GM19397 (cell line): ENCODE results near the gene MCM9.

ENCODE experiments used
- ATAC-seq: cut with Tn5 transposase; IDR thresholded peaks from one replicate; pipeline ENCODE4 v1.9.1; 2021; ENCODE audit warnings: mild to moderate bottlenecking, moderate library complexity; ENCODE audit not compliant: unreplicated experiment

Gene MCM9

GRCh38 chr6:118934461-118935330, at the start of gene MCM9:
MCM9 (minus strand) TSS chr6:118935159; CDS start chr6:118931723, 3,436 bp downstream.
- peak; percentile 95 for ATAC-seq

DNA sequence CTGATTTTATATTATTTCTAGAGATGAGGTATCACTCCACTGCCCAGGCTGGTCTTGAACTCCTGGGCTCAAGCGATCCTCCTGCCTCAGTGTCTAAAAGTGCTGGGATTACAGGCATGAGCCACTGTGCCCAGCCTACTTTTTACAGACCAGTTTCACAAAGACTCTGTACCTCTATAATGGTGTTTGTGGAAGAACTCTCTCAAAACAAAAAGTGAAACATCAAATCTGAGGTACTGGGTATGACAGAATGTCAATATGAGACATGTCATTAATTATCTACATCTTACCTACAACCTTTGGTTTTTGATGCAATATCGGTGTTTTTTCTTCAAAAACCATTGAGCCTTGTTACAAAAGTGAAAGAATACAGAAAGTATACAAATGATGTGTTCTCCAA, 49.4 kb upstream of the MCM9 start:
- no peak for ATAC-seq

DNA sequence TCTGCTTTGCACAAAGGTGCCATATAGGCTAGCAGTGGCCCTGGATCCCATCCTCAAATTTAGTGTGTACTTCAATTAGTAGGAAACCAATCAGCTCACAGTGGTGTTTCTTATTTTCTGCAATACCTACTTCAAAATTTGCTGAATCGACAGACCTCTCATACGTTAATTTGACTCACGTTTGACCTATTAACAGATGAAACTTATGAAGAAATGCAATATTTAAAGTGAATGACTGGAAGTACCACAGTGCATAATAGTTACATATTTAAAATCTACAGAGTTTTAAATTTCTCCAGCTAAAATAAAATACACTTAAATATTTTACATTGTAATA, 47.6 kb upstream of the MCM9 start:
- ATAC-seq: no peak

DNA sequence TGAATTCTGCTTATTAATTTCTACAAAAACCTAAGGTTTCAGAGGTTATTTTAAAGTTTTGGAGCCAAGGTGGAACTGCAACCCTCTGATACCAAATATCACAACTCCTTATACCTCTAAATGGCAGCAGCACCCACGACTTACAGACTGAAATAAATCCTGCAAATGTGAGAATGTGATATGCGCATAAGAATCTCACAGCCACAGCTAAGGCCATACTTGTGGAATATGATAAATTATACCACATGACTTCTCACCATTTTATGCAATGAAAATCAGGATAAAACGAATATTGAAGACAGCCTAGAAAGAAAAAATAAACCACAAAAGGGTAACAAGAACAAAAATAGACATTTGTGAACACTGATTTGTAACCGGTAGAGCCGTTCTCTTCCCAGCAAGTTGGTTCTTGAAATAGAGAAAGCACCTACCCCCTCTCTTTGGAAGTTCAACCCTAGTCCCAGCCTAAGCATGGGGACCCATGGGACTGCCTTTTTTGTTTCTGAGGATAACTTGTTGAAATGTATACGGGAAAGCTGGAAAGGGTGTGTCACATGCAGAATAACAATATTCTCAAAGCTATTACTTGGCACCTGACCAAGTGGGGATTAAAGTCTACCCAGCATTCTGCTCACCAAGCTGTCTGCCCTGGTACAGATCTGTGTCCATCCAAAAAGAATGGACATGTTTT, 47.1 kb upstream of the MCM9 start:
- ATAC-seq: no peak

GRCh38 chr6:118980063-118980462, 45.1 kb upstream of the MCM9 start:
- ATAC-seq: no peak

DNA sequence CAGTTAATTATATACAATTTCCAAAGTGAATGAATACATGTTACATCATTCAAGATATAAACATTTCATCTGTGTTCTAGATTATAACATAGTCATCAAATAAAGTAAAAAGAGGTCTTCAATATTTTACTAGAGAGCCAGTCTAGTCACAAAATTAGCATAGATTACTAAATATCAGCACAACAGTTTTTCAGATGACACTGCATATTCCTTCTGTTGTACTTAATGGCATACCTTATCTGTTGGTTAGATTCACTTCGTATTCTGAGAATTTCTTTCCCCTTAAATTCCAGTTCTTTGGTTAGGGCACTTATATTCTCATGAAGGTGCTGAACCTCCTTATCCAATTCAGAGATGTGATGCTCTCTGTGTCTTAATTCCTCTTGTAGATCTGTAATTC, 39.8 kb upstream of the MCM9 start:
- no peak for ATAC-seq

DNA sequence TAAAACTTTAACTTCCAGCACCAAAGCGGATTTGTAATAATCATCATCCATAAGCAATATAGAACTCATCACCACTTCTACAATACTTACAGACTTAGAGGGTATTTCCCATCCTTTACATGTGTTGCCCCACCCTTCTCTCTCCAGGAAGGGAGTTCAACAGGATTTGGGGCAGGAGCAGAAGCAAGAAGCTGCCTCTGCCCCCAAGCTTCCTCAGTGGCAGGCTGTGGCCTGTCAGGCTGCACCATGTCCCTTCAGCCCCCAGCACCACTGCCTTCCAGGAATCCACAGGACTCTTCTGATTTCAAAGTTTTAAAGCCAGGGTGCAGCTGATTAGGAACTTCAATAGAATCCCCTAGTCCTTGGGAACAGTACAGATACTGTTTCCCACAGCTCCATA, 36.7 kb upstream of the MCM9 start:
- no peak for ATAC-seq

DNA sequence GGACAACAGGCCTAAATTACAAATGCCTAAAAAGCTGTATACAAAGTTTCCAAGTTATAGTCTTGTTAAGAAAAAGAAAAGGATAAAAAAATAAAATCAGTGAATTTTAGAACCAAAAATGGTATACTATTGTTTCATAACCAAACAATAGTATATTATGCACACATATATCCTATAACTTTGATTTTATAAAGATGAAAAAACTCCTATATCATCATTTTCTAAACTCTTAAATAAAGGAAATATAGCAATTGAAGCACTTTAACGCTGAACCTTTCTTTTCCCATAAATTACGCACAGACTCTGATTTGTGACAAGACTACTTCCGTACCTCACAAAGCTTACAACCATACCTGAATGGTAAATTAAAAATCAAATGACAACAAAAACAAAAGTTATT, 35.9 kb upstream of the MCM9 start:
- no peak for ATAC-seq

DNA sequence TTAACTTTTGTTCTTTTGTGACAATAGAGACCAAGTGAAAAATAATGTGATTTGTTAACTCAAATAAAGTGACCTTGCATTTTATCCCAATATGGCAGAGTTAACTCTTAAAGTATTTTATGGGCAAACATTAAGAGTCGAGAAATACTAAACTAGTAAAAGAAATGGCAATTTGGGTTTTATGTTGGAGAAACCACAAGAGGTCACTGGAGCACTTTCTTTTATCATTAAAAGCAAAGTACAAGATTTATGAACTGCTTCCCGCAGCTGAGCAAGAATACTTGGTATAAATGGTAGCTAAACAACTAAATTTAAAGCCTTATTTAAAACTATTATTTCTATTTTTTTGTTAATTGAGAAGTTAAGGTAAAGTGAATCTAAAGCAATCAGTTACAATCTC, 33.5 kb upstream of the MCM9 start:
- ATAC-seq: no peak

- no peak for ATAC-seq
Measured at GRCh38 chr6:118967239-118967638, 32.3 kb upstream of the MCM9 start.

GRCh38 chr6:118965843-118966370, 30.9 kb upstream of the MCM9 start:
- no peak for ATAC-seq

DNA sequence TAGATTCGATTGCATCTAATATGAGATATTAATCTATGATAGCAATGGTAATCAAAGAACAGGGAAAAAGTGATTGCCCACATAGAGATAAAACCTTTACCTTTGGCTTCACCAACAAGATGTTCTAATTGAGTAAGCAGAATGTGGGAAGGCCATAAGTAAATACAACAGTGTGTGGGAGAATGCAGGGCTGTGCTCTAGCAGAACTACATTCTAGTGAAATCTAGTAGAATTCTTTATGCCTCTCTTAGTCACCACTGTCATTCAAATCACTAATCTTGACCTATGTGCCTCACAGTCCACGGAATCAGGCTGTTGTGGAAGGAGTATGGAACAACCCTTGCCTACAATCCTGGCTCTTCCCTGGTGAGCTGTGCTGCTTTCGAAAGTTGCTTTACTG, 30.4 kb upstream of the MCM9 start:
- no peak for ATAC-seq

GRCh38 chr6:118963003-118963402, 28.0 kb upstream of the MCM9 start:
- no peak for ATAC-seq

DNA sequence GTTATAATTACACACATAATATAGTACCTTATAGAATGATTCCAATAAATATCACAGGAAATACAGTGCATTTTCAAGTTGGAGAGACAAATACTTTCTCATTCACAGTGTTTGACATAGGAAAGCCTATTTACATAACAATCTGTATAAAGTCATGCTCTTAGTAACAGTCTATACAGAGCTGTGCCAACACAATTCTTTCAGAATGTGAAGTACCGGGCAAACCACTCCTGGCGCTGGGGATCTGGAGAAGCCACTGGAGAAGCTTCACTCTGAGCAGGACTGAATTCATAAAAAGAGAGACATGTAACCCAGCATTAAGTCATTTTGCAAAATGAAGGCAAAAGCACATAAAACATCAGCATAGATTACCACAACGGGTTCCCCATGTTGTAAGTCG, 24.9 kb upstream of the MCM9 start:
- no peak for ATAC-seq

DNA sequence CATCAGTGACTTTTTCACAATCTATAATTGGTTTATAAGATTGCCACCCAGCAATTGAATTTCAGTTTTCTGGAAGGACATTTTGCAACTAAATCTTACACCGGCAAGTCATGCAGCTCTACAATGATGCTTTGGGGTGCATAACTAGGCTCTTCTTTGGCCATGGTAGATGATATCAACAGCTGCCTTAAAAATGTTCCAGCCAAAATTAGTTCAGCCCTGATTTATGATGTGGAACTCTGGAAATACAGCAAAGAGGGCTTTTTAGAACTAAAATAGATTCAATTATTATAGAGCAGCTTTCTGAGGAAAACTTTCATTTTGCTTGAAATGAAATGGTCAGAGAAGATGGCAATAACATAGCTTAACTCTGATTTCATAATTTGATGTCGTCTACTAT, 18.4 kb upstream of the MCM9 start:
- ATAC-seq: no peak

GRCh38 chr6:118952683-118953082, 17.7 kb upstream of the MCM9 start:
- ATAC-seq: no peak

- ATAC-seq: no peak
Measured at GRCh38 chr6:118945217-118945616, 10.3 kb upstream of the MCM9 start.

DNA sequence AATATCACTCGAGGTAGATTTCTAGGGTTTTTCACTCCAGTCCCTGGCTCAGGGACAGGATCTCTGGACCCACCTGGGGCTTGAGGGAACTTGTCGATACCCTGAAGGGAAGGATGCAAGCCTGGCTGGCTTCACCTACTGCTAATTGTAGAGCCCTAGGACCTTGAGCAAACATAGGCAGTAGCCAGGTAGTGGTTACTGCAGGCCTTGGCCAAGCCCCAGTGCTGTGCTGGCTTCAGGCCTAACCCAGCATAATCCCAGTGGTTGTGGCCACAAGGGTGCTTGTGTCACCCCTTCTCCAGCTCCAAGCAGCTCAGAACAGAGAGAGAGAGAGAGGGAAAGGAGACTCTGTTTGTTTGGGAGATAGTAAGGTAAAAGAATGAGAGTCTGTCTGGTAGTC, 5.8 kb upstream of the MCM9 start:
- ATAC-seq: no peak

- no peak for ATAC-seq
Measured at GRCh38 chr6:118939683-118940082, 4.7 kb upstream of the MCM9 start.

DNA sequence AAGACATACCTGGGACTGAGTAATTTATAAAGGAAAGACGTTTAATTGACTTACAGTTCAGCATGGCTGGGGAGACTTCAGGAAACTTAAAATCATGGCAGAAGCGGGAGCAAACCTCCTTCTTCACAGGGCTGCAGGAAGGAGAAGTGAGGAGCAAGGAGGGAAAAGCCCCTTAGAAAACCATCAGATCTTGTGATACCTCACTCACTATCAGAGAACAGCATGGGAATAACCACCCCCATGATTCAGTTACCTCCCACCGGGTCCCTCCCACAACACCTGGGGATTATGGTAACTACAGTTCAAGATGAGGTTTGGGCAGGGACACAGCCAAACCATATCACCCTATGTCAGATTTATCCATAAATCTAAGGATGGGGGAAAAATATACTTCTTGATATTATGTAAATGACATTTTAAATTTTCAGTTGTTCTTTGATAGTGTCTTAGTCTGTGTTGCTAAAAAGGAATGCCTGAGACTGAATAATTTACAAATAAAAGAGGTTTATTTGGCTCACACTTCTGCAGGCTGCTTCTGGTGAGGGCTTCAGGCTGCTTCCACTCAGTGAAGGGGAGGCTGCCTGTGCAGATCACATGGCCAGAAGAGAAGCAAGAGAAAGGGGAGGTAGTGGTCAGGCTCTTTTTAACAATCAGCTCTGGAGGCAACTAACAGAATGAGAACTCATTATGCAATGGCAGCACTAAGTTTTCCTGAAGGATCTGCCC, 1.2 kb upstream of the MCM9 start:
- ATAC-seq: no peak

DNA sequence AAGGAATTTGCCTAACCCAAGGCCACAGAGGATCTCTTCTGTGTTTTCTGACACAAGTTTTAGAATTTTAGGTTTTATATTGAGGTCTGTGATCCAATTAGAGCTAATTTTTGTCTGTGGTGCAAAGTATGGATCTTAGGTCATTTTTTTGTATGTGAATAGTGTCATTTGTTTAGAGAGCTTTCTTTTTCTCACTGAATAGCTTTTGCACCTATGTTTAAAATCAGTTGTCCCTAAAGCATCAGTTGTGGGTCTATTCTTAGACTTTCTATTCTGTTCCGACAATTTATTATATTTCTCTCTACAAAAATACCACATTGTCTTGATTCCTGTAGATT, 341 bp upstream of the MCM9 start:
- ATAC-seq: no peak
